Measurements from ENCODE around the gene POU2AF1. TPM values are rescaled to one million over a fixed set of nuclear protein-coding genes. Genes with fewer than 3 reads are reported as not detected.

POU2AF1 gene
- total RNA-seq, 1 experiment from 2014 or later: 0.22 TPM

- DNase-seq (ENCODE audit: low spot score): no peak
- no peak overlapping the region for H3K27ac Mint-ChIP-seq
- H3K4me3 Mint-ChIP-seq: no peak overlapping the region
- ChIA-PET CTCF (interaction anchor here (0.6 to 2.5 kb wide), 6 partner anchors 19 to 145 kb away, joined by 3 to 12 read pairs (median 4); partner anchors contain the start of gene POU2AF3), POLR2A (no interaction called here)
- no peaks in the 10 kb centered on the region for H3K36me3 Mint-ChIP-seq
- ATAC-seq: no peak
- H3K4me1 Mint-ChIP-seq: peaks cover 20% of the 10 kb centered on the region
- H3K27me3 Mint-ChIP-seq (ENCODE audit: low read depth): no peaks in the 10 kb centered on the region
- no peaks in the 10 kb centered on the region for H3K9me3 Mint-ChIP-seq
- no peak for TF ChIP-seq TEAD4 (CRISPR knock-in tag; IDR thresholded peaks at IDR 0.05)
- no peak for TF ChIP-seq NFYB (CRISPR knock-in tag; conservative IDR thresholded peaks at IDR 0.05; ENCODE audit: low read depth)
- TF ChIP-seq HMGXB4 (CRISPR knock-in tag; IDR thresholded peaks at IDR 0.05): no peak
- TF ChIP-seq CTCF (IDR thresholded peaks at IDR 0.05): no peak
- TF ChIP-seq AR (CRISPR knock-in tag; IDR thresholded peaks at IDR 0.05): no peak
- no peak for TF ChIP-seq NFATC4 (CRISPR knock-in tag; IDR thresholded peaks at IDR 0.05)
- no peak for TF ChIP-seq FOXJ3 (CRISPR knock-in tag; IDR thresholded peaks at IDR 0.05; ENCODE audit: borderline replicate concordance)
- TF ChIP-seq ZMAT4 (CRISPR knock-in tag; IDR thresholded peaks at IDR 0.05): no peak
- TF ChIP-seq NR3C1 (CRISPR knock-in tag; conservative IDR thresholded peaks at IDR 0.05; ENCODE audit: low read depth): no peak
- TF ChIP-seq ZNF532 (CRISPR knock-in tag; IDR thresholded peaks at IDR 0.05; ENCODE audit: borderline replicate concordance): no peak
- no peak for TF ChIP-seq PREB (CRISPR knock-in tag; IDR thresholded peaks at IDR 0.05; ENCODE audit: borderline replicate concordance)
- TF ChIP-seq MYBL2 (CRISPR knock-in tag; IDR thresholded peaks at IDR 0.05): no peak
Observed at GRCh38 chr11:111427471-111427912, 48.4 kb upstream of the POU2AF1 start.

GRCh38 chr11:111426617-111427016 lies 47.5 kb upstream of the POU2AF1 start:
- Mint-ChIP-seq H3K27me3 (ENCODE audit: low read depth) (no peaks in the 10 kb centered on the region), H3K36me3 (no peaks in the 10 kb centered on the region), H3K27ac (no peak overlapping the region), H3K4me3 (no peak overlapping the region), H3K4me1 (peaks cover 20% of the 10 kb centered on the region), H3K9me3 (no peaks in the 10 kb centered on the region)
- ATAC-seq: no peak
- POLR2A ChIA-PET: no interaction called here
- CTCF ChIA-PET: interaction anchor here (0.7 to 1.4 kb wide), 4 partner anchors 20 to 144 kb away, joined by 3 to 4 read pairs (median 4); partner anchors contain the start of gene POU2AF3
- no peak for DNase-seq (ENCODE audit: low spot score)
- no peak for TF ChIP-seq IRF2 (CRISPR knock-in tag; IDR thresholded peaks at IDR 0.05; ENCODE audit: borderline replicate concordance, low read depth)
- no peak for TF ChIP-seq ZMAT4 (CRISPR knock-in tag; IDR thresholded peaks at IDR 0.05)
- TF ChIP-seq SMAD4 (CRISPR knock-in tag; IDR thresholded peaks at IDR 0.05): no peak
- no peak for TF ChIP-seq ATF6 (CRISPR knock-in tag; IDR thresholded peaks at IDR 0.05)
- TF ChIP-seq NR1H2 (CRISPR knock-in tag; IDR thresholded peaks at IDR 0.05): no peak
- TF ChIP-seq USF1 (CRISPR knock-in tag; IDR thresholded peaks at IDR 0.05): no peak
- no peak for TF ChIP-seq GTF2I (CRISPR knock-in tag; conservative IDR thresholded peaks at IDR 0.05)
